GM19397 (cell line): ENCODE data around the gene FRMD4A.

ENCODE experiments used
- ATAC-seq: cut with Tn5 transposase; IDR thresholded peaks from one replicate; pipeline ENCODE4 v1.9.1; 2021; ENCODE audit warnings: mild to moderate bottlenecking, moderate library complexity; ENCODE audit not compliant: unreplicated experiment

FRMD4A gene

DNA sequence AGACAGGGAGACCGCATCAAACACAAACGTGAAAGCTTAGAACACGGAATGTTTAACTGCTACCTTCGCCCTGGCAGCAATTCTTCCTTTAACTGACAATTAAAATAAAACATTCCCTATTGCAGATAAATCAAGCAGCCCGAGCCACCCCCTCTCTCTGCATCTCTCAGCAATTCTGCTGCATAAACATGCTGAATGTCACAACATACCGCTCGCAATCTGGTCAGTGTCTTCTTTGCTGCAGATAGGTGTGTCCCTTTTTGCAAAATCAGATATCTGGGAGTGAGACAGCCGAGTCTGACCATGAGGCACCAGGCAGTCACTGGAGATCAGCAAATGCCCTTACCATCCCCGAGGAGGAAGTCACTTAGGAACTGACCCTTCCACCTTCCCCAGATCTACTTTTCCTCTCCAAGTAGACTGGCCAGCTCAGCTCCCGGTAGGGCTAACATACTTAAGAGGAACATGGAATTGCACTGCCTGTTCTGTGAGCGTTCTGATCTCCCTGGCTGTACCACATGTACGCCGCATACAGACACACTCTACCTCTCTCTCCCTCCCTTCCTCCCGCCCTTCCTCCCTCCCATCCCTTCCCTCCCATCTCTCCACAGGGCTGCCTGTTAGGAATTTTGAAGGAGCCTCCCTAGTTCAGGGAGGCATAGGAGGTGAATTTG lies at the start of gene FRMD4A:
TSS of gene FRMD4A (minus strand) at position 537 of the 674 bp plus-strand sequence.
- ATAC-seq = no peak

DNA sequence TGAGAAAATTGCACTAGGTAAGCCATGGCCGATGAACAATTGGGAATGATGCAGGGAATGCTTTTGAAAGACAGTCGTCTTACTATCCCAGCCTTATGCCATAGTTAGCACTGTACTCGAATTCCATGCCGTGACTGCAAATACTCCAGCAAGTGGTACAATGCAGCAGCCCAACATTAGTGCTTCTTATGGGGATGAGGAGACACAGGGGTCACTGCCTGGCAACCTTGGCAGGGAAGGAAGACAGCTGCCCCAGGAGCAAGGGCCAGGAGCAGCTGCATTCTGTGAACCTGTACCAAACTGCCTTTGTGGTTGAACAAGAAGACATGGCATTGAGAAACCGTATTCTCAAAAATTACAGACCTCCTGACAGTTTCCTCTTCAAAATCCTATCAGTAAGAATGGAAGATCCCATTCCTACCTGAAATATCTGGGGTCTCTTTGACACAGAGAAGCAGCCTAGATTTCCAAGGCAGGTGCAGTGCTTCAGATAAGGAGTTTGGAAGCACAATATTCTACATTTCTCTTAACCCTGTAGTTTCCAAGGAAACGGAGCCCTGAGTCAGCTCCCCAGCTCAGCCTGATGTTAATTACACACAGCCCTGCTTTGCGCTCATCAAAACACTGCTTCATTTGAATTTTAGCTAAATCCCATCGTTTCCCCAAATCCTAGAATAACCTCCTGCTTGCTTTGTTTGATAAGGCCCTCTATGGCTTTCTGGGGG lies 49.0 kb upstream of the FRMD4A start:
- no peak for ATAC-seq

DNA sequence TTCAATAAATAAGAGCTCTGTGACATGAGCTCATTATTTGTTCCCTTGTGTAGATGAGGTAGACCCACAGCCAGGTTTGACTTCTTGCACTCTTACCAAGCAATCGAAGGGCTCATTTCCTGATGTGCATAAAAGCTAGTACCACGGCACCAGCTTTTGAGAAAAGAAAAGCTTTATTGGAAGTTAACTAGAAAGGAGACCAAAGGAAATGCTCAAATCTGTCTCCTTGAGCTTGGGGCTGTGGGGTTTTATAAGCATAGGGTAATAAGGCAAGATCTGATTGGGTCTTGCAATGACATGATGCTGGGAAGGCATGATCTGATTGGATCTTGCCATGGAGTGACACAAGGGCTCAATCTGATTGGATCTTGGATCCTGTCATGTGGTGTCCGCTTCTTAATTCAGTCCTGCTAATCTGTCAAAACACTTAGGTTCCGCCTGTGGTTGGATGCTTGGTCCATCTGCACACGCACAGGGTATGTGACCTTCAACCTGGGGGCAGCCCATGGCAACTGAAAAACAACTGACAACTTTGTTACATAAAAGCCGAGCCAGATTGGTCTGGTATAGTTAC lies 47.8 kb upstream of the FRMD4A start:
- no peak for ATAC-seq

GRCh38 chr10:14377591-14378175 lies 47.0 kb upstream of the FRMD4A start:
- no peak for ATAC-seq

GRCh38 chr10:14374745-14375445 lies 44.2 kb upstream of the FRMD4A start:
- ATAC-seq = no peak

DNA sequence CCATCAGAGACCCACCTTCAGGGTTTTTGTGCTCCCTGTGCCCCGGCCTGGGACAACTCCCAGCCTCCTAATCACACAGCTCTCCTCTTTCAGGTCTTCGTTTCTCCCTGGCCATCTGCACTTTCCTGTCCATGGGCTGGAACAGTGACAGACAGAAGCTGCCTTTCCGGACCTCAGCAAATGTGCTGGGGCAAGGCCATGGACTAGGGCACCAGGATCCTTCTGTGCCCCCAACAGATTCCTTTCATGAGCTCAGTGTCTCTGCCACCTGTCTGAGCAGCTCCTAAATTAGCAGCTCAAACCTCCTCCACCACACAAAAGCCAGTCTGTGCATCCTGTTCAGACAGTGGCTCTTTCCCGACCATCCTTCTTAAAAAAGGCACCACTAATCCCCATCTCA lies 41.9 kb upstream of the FRMD4A start:
- no peak for ATAC-seq

GRCh38 chr10:14371581-14371980 lies 40.9 kb upstream of the FRMD4A start:
- ATAC-seq = no peak

GRCh38 chr10:14370894-14371293 lies 40.2 kb upstream of the FRMD4A start:
- no peak for ATAC-seq

DNA sequence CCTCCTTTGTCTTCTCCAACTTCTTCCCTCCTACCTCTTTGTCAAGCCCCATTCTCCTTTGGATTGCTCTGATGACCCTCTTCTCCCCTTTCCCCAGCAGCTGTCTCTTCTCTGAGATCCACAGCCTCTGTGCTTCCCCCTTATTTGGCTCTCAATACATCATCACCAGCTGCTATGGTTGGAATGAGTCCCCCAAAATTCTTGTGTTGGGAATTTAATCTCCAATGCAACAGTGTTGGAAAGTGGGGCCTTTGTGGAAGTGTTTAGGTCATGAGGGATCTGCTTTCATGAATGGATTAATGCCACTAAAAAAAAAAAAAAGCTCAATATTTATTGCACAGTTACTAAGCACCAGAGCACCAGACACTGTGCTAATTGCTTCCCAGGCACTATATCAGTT lies 39.2 kb upstream of the FRMD4A start:
- no peak for ATAC-seq

DNA sequence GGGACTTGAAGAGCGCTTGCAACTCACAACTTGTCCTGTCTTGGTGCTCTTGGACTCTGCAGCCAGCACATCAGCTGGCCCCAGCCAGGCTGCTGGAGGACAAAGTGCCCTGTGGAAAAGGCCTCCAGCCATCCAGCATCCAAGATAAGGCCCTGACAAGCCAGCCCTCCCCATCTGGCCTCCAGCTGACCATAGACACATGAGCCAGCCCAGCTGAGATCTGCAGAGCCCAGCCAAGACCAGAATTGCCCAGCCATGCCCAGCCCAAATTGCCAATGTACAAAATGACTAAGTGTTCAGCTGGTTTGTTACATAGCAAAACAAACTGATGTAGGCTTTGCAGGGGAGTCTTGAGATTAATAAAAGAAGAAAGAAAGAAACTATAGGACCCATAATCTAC lies 36.0 kb upstream of the FRMD4A start:
- ATAC-seq = no peak

GRCh38 chr10:14365266-14365665 lies 34.5 kb upstream of the FRMD4A start:
- no peak for ATAC-seq

- no peak for ATAC-seq
These were observed 31.4 kb upstream of the FRMD4A start for GRCh38 chr10:14362104-14362503.

DNA sequence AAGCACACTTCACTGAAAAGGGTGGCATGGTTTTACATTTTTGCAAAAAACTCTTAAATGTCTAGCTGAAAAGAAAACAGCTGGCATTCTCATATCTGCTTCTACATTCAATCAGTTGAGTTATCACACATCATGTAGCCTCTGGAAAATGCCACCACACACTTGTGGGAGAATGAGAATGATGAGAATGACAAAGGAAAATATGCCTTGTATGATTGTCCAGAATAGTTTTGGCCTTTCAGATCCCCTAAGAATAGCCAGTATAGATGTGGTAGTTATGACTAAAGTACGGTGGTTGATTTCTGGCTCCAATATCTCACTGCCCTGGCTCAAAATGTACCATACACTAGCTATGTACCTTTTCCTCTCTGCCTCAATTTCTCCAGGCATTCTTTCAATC lies 30.2 kb upstream of the FRMD4A start:
- ATAC-seq = no peak

DNA sequence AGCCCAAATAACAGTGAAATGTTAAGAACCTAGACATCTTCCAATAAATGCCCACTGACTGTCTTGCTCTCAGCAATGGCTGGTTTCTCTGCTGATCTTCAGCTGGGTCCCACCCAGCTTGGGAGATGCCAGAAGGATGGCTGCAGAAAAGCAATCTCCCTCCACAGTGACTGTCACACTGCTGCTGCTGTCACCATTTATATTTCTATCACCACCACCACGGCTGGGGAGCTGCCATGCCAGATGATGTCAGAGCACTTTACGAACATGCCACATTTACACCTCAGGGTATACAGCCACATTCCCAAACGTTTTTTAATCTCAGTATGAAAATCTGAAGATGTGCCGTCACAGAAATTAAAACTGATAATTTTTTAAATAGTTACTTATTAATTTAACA lies 29.8 kb upstream of the FRMD4A start:
- ATAC-seq = no peak

- ATAC-seq = no peak
These were observed 28.3 kb upstream of the FRMD4A start for GRCh38 chr10:14358886-14359573.

- ATAC-seq = no peak
These were observed 26.2 kb upstream of the FRMD4A start for GRCh38 chr10:14356921-14357320.

- no peak for ATAC-seq
These were observed 25.0 kb upstream of the FRMD4A start for GRCh38 chr10:14355750-14356149.

DNA sequence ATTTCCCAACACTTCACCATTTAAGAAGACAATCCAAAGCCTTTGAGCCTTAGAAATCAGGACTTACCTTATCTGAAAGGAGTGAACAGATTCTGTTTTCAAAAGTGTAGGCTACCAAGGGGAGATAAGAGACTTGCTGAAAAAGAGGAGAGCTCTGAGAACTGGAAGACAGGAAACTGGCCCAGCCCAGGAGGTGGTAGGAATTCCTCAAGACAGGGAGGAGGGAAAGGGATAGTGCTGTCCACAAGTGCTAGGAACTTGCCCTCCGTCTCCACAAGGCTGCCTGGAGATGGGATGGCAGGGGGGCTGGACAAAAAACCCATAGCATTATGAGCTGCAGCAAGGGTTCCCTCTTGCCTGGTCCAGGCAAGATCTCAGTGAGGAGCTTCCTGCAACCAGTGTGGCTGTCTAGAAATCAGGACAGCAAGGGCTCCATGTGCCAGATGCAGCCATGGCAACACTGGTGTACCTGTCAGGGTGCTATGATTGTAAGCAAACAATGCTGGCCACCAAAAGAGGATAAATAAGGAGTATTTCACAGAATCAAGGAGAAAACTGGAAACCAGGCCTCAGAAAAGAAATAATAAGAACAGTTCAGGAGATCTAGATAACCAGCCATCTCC lies 22.7 kb upstream of the FRMD4A start:
- ATAC-seq = no peak

GRCh38 chr10:14350006-14350405 lies 19.3 kb upstream of the FRMD4A start:
- no peak for ATAC-seq

DNA sequence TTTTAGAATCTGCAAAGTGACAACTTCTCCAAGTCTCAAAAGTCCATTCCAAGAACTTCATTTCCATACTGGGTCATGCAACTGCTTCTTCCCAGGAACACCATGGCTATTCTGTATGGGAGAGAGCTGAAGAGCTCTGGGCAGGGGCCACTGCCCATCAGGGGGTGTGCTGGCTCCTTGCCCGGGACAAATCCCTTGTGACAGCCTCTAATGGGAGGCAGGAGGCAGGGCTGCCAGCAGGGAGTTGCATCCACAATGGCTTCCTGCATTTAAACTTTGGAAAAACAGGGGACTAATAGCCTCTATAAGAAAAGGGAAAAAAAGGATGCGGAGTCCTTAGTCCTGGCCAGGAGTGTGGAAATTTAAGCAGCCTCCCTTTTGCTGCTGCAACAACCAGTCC lies 18.4 kb upstream of the FRMD4A start:
- no peak for ATAC-seq
